ENCODE results near the gene SLC6A9.

SLC6A9 gene

DNA sequence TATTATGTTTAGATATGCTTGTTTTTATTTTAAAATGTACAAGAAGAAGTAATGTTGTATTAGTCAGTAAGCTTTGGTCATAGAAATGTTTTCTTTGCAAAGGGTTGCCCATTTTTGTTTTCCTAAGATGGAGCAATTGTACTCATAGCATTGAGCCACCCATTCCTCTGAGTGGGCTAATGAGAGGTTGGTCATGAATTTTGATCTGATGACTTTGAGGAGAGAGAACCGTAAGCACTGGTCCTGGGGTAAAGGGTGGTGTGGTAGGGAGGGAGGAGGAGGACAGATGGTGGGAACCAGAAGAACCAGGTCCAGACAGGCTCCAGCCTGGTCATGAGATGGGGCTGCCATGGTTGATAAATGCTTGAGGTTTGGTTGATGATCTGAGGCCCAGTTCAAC is 15.9 kb upstream of the SLC6A9 start:
- DNase-seq: no peak

DNA sequence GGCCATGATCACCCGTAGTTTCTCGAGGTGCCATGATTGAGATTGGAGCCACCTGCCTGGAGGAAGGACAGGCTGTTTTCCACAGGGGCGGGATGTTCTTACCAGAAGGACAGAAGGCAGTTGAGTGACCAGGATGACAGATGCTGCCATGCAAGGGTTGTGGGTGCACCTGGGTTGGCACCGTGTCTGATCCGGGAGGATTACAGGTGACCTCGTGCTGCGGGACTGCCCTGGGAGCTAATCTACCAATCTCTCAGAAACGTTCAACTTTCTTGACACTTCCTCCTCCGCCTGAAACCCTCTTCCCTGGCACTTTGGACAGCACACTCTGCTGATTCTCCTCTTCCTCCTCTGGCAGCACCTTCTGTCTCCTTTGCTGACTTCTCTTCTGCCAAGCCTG is 13.8 kb upstream of the SLC6A9 start:
- no peak for DNase-seq

DNA sequence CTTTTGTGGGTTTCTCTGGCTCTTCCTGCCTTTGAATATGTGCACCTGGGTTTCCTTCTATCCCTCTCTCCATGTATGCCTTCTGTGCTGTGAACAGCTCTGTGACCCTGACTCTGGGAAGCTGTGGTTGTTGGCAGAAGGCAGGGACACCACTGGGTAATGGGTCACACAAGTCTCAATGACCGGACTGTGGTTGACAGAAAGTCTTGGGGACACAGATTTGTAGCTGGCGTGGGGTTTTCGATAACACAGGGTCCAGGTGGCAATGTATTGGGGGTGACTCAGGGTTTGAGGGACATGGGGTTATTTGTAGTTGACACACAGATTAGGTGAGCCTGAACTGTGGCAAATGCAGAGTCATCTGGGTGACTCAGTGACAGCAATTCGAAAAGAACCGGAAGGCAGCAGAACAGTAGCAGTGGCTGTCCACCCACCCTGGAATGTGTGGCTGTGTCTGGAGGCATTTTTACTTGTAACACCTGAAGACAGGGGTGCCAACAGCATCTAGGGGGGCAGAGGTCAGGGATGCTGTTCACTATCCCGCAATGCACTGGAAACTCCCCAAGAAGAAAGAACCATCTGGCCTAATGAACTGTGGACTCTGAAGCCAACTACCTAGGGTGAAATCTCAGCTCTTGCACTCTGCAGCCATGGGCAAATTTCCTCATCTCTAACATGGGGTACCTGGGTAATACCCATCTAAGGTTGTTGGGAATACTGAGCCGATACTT is 13.0 kb upstream of the SLC6A9 start:
- no peak for DNase-seq

DNA sequence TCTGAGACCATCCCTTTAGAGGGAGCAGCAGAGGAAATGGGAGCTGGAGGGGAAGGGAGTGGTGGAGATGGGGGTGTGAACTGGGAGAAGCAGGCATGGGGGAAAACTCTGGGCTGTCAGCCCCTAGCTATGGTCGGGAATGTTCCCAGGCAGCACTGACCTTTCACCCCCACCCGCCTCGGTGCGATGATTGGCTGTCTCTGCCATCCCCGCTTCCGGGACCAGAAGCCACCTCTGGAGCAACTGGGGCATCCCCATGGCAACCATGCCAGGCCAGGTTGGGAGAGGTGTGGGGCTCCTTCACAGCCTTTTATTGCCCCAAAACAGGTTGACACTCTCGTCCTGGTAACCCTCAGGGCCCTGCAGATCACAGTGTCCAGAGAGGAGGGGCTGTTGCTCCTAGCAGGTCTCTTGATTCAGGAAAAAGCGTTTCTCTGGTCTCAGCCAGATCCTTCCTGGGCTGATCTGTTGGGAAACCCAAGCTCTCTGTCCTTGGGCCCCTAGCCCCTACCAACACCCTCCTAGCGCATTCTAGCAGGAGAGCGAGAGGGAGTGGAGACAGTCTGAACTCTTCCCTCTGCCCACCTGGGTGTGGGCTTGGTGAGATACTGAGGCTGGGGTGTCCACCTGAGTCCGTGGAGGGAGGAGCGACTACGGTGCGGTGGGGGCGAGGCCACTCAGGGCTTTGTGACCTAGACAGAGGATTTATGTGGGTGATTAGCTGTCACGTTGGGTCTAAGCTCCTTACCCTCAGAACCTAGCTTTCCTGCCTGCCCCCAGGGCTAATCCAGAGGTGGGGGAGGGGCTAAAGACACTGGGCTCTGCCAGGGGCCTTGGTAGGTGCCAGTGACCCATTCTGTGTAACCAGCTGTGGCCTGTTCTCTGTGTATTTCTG is 12.2 kb upstream of the SLC6A9 start:
- DNase-seq: no peak

DNA sequence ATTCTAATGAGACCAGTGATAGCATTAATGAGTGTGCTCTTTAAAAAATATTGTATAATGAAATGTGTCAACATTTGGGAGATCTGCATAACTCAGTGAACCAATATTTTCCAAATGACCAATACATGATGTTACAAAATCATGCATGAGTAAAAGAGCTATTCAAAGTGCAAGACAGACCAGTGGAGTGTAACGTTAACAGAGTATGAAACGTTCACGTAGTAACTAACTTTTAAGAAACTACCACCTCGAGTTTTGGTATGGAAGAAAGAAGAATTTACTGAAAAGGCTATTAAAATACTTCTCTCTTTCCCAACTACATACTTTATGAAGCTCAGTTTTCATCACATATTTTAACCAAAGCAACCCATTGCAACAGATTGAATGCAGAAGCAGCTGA is 9.6 kb upstream of the SLC6A9 start:
- no peak for DNase-seq

DNA sequence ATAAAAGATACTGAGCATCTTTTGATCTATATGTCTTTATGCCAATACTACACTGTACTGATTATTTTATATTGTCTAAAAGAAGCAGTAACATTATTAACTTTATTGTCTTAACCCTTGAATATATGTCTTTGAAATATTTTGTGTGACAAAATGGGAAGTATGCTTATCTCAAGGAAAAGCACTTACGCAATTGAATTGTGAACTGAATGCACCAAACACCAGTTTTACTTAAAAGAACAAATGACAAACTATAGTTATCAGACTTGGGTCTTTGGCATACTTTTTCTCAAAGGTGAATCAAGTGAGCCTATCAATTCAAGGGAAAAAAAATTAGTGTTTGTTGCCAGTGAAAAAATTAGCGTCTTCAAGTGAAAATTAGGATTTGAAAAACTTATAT is 9.2 kb upstream of the SLC6A9 start:
- DNase-seq: no peak

DNA sequence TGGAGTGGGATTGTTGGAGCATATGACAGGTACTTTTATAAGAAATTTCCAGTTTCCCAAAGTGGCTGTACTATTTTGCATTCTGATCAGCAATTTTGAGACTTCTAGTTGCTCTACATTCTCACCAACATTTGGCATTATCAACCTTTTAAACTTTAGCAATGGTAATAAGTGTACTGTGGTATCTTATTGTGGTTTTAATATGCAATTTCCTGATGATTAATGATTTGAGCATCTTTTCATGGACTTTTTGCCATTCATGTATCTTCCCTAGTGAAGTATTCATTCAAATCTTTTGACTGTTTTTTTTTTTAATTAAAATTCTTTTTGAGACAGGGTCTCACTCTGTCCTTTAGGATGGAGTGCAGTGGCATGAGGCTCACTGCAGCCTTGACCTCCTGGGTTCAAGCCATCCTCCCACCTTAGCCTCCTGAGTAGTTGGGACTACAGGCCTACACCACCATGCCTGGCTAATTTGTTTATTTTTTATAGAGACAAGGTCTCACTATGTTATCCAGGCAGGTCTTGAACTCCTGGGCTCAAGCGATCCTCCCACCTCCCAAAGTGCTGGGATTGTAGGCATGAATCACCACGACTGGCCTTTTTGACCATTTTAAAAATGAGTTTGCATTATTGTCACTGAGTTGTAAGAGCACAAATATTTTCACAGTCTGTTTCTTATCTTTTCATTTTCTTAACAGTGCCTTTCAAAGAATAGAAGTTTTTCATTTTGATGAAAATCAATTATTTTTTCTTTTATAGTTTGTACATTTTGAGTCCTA is 7.8 kb upstream of the SLC6A9 start:
- no peak for DNase-seq

DNA sequence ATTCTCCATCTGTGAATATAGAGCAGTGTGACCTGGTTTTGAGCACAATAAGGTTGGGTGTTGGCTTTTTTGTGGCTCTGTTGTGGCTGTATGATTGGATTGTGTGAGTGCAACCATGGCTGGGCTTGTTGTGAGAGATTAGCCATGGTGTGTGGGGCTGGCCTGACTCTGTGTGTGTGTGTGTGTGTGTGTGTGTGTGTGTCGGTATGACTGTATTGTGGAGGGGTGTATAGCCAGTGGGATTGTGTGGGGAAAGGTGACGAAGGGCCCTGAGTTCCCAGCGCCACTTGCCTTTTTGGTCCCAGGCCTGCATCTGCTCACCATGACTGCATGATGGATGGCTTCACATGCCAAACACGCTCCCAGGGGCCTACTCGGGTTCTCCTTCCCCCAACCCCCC is 5.9 kb upstream of the SLC6A9 start:
- DNase-seq: no peak

DNA sequence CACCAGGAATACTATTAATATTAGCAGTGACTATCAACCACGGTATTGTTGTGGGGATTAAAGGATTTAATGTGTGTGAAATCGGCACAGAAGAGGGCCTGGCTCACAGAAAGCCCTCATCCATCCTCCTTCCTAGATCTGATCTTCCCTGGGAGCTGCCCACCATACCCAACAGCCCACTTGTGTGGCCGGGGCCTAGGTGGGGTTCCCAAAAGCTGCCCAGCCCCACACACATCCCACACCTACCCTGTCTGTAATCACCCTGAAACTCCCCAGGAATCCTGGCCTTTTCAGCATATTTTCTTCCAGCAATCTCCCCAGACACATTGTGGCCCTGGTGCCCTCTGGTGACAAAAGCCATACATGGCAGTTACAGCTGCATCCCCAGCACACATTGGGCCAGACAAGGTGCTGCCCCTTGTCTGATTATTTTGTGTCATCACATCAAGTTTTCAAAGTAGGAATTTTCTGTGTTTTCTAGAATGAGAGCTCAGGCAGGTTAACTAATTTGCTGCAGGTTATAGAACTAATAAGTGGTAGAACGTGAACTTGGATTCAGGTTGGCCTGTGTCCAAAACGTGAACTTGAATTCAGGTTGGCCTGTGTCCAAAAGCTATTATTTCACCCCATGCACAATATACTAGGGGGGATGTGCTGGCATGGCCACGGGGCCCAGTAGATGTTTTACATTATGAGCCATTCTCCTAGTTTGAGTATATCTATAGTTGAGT is 5.3 kb upstream of the SLC6A9 start:
- DNase-seq: no peak

DNA sequence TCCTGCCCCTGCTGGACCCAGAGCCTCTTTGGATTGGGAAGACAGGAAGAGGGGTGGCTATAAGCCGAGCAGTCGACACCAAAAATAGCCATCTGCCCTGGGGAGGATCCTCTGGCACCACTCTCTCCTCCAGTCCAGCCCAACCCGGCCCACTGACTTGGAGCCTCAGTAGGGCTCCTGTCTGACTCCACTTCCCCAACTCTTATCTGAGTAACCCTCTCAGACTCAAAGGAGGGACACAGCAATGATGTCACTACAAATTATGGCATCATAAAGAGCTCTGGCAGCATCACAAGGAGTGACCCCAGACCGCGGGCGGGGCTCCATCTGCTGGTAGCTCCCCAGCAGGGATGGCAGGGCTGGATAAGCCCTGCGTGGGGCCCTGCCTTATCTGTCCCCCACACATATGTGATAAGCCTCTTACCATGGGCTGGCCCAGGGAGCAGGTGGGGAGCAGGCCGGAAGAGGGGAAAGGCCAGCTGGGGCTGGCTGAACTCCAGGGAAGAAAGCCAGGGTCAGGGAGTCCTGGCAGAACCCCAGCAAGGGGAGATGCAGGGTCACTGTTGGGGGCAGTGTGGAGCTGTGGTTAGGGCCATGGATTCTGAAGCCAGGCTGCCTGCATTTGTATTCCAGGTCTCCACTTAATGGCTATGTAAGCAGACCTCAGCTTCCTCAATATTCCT is 4.6 kb upstream of the SLC6A9 start:
- no peak for DNase-seq

DNA sequence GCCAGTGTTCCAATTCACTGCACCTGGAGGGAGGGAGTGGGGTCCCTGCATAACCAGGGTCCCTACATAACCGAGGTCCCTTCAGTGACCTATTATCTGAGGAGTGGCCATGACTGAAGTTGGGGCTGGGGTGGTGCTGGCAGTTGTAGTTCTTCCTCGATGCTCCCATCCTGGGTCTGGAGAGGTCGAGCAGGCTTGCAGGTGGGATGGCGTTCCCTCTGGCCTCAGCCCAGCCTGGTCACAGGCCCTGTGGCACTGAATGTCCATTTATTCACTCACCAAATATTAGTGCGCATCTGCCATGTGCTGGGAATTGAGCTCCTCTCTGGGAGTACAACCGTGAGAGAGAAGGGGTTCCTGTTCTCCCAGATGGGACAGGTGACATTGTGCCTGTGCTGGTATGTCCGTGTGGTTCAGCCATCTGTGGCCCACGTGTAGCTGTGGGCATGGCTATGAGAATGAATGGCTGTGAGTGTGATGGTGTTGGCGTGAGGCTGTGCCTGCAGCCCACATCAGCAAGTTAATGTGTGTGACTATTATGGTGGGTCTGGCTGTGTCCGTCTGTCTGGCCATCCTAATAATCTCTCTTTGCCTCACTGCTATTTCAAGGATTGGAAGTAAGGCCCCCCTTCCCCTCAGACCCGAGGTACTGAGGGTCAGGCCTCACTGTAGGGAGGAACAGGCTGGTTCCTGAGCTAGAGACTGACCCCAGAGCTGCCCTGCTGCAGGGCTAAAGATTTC is 3.9 kb upstream of the SLC6A9 start:
- no peak for DNase-seq

DNA sequence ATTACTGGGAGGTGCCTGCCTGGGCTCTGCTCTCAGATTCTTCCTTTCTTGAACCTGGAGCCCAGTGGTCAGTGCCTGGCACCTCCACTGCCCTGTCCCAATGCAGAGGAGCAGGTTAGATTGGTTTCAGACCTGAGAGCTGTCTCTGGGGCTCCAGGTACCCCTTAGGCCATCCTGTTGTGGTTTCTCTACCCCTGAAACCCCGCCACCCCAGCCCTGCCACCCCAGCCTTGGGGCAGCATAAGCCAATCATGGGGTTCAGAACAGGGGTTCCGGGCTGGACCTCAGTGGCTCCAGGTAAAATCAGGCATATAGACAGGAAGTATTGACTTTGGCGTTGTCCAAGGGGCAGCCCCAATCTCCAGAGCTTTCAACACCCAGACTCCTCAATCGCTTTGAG is 3.2 kb upstream of the SLC6A9 start:
- no peak for DNase-seq

DNA sequence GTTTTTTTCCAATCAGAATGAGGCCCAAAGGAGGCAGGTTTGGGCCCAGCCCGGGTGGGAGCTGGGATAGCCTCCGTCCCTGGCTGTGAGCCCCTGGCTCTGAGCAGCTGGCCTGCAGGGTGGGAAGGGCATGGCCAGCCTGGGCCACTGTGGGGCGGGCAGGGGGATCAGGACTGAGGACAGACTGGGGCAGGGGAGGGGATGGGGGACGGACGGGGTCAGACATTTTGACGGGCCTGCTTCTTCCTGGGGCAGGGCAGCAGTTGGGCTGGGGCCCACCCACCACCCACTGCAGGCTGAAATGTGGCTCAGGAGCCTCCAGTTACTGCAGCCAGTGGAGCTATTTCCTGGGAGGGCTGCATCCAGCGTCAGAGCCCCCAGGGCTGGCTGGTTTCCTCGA is 2.5 kb upstream of the SLC6A9 start:
- no peak for DNase-seq

DNA sequence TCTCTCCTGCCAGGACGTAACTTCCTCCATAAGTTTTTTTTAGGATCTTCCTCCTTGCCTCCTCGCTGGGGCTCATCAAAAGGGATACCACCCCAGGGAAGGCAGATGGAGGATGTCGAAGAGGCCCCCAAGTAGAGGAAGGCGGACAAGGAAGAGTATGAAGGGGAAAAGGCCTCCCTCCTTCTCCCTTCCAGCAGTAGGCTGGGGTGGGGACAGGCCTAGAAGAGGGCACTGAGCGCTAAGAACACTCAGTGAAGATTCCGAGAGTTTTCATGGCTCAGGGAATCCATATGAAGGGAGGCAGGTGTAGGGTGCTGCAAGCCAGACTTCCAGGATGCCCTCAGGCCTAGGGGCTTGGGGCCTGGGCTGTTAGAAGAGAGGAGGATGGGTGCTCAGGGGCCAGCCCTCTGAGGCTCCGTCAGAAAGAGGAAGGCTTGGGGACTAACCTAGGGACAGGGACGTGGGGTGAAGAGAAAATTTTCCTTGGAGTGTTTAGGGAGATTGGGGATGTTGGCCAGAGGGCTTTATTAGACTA is 1.8 kb upstream of the SLC6A9 start:
- DNase-seq: no peak

DNA sequence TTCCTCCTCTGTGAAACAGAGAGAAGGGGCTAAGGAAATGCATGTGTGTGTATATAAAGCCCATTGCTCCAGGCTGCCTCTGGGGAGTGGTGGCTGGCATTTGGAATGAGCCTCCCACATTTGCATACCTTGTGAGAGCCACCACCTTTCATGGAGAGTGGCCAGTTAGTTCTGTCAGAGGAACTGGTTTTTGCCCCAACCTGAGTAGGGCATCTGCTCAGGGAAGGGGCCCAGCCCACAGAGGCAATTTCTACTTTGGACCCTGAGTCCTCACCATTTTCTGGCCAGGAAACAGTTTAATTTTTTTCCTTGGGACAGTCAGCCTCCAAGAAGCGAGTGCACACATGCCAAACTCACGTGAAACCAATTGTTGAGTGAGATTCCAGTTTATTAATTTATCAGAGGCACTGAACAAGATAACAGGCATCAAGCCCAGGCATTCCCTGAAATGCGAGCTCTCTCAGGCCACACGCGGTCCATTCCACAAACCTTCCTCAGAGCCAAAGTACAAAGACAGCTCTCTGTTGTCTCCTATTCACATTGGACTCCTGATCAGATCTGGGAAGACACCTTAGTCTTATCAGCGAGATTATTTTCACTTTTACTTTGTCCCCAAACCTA is 1.0 kb upstream of the SLC6A9 start:
- no peak for DNase-seq

DNA sequence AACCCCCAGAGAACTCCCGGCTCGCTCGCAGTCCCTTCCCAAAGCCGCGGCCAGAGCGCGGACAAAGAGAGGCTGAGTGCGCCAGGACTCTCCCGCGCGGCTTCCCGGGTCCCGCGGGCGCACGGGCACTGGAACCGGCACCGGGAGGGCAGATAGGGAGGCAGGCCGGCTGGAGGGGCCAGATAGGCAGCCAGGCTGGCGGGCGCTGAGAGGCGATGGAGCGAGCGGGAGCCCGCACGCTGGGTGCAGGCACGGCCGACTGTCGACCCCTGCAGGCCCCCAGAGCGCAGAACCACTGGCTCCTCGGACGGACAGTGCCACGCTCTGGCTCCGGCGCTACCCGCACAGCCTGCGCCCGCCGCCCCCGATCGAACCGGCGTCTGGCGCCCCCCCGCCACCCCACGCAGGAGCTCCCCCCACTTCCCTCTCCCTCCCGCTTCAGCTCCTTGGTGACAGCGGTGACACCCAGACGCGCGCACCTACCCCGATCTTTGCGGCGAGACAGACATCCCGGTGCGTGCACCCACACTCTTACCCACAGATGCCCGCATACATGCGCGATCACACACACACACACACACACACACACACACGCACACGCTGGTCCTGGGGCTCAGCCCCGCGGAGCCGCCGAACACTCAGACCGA is 534 bp downstream of the SLC6A9 start:
- no peak for DNase-seq

DNA sequence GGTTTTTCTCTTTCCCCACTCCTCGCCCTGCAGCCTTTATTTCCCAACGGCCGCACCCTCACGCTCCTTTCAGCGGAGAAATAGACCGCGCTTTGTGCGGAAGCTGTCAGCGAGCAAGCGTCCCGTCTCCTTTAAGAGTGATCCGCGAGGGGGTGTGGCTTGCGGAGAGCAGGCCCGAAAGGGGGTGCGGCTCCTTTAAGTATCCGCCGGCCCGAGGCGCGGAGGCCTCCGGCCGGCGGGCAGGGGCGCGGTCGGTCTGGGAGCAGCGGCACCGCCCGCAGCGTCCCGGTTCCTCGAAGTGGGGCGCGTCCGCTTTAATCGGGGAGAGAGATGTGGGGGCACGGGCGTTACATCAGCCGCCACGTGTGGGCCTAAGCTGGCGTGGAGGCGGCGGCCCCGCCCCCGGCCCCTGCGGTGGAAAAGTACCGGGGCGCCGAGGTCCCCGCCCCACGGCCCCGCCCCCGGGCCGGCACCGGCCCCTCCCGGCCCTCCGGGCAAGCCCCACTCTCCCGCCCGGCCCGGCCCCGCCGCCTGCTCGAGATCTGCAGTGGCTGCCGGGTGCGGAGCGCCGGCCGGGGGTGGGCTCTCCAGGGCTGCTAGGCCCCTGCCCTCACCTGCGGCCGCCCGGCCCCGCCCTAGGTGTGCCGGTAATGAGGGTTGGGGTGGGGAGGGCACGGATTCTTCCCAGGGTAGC is 1.2 kb downstream of the SLC6A9 start:
- peak; percentile 78 for DNase-seq

DNA sequence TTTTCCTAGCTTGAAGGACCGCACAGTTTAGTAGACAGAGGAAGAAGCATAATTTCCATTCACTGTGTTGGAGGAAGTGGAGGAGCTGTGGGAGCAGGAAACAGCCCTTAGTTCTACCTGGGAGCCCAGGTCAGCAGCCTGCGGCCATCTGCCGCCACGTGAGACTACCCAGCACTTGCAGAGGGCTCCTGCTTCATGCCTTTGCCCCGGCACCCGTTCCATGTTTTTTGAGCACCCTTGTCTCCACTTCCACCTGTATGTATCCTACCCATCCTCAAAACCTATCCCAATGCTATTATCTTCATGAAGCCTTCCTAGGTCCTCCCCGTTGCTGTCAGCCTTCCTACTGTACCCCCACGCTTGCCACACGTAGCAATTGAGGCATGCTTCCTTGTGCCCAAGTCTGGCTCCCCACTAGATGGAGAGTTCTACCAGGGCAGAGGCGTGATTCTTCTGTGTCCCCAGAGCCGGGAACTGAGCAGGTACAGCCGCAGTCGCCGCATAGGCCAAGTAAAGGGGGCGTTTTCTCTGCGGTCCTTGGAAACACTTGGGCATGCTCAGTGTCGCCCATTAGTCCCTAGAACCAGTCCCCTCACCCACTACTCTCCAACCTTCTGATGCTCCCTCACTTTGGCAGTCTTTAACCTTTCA is 1.9 kb downstream of the SLC6A9 start:
- no peak for DNase-seq

DNA sequence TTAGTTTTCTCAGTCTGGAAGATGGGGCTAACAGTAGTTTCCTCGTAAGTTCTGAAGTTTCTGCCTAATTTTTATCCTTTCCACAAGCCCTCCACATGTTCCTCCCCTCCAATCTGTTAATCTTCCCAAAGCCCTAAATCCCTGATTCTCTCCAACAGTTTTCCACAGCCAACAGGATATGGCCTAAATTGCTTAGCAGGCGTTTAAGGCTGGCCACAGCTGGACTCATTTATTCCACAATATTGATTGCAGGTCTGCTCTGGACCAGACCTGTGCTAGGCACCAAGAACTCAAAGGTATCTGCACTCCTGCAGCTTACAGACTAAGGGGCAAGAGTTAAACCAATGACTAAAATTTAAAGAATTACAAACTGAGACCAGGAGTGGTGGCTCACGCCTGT is 3.9 kb downstream of the SLC6A9 start:
- no peak for DNase-seq

All from NCI-H2107 (cell line).